ENCODE data around the gene SLC9A3.

Gene SLC9A3

DNA sequence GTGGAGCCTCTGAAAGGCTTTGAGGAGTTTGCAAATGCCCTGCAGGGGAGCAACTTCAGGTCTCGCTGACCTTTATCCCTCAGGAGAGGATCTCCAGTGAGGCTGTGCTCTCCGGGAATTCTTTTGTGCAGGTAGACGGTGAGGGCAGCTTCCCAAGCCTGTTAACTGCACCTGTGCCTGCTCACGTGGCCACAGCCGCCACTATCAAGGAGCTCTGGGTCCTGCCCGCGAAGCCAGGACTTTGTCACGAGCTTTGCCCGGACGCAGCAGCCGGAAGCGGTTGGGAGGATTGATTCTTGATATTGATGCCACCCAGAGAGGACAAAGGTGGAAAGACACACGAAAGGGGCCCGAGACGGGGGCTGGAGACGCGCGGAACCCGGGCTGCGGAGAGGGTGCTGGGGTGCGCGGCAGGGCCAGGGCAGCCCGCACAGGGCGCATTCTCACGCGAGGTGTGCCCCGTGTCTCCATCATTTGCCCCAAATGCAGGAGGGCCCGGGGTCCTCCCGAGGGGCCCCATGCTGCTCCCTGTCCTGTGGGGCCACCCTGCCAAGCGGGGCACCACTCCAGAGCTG lies 18.2 kb downstream of the SLC9A3 start:
- no peak for DNase-seq (ENCODE audit: extremely low spot score)
- TF ChIP-seq HDGF (IDR thresholded peaks at IDR 0.05; ENCODE audit: borderline replicate concordance) = no peak
- TF ChIP-seq SP1 (IDR thresholded peaks at IDR 0.05) = no peak
- no peak for TF ChIP-seq FOXA1 (IDR thresholded peaks at IDR 0.05)
- no peak for TF ChIP-seq SUZ12 (IDR thresholded peaks at IDR 0.05)
- TF ChIP-seq BHLHE40 (IDR thresholded peaks at IDR 0.05; ENCODE audit: borderline replicate concordance) = no peak
- no peak for TF ChIP-seq ARNT (IDR thresholded peaks at IDR 0.05)
- no peak for TF ChIP-seq LEF1 (IDR thresholded peaks at IDR 0.05; ENCODE audit: borderline replicate concordance)
- TF ChIP-seq FOXM1 (IDR thresholded peaks at IDR 0.05; ENCODE audit: borderline replicate concordance) = no peak
- no peak for TF ChIP-seq L3MBTL2 (conservative IDR thresholded peaks at IDR 0.05)
- no peak for TF ChIP-seq ELF4 (IDR thresholded peaks at IDR 0.05)
- no peak for TF ChIP-seq FOXK2 (IDR thresholded peaks at IDR 0.05)
- TF ChIP-seq CTBP1 (IDR thresholded peaks at IDR 0.05; ENCODE audit: borderline replicate concordance) = no peak
- TF ChIP-seq, protein P1, sequence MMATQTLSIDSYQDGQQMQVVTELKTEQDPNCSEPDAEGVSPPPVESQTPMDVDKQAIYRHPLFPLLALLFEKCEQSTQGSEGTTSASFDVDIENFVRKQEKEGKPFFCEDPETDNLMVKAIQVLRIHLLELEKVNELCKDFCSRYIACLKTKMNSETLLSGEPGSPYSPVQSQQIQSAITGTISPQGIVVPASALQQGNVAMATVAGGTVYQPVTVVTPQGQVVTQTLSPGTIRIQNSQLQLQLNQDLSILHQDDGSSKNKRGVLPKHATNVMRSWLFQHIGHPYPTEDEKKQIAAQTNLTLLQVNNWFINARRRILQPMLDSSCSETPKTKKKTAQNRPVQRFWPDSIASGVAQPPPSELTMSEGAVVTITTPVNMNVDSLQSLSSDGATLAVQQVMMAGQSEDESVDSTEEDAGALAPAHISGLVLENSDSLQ (IDR thresholded peaks at IDR 0.05) = no peak
- TF ChIP-seq NFRKB (IDR thresholded peaks at IDR 0.05) = no peak
- no peak for TF ChIP-seq ZNF384 (IDR thresholded peaks at IDR 0.05)
- TF ChIP-seq TARDBP (IDR thresholded peaks at IDR 0.05) = no peak
- ChIA-PET POLR2A (no interaction called here), CTCF (no interaction called here)

DNA sequence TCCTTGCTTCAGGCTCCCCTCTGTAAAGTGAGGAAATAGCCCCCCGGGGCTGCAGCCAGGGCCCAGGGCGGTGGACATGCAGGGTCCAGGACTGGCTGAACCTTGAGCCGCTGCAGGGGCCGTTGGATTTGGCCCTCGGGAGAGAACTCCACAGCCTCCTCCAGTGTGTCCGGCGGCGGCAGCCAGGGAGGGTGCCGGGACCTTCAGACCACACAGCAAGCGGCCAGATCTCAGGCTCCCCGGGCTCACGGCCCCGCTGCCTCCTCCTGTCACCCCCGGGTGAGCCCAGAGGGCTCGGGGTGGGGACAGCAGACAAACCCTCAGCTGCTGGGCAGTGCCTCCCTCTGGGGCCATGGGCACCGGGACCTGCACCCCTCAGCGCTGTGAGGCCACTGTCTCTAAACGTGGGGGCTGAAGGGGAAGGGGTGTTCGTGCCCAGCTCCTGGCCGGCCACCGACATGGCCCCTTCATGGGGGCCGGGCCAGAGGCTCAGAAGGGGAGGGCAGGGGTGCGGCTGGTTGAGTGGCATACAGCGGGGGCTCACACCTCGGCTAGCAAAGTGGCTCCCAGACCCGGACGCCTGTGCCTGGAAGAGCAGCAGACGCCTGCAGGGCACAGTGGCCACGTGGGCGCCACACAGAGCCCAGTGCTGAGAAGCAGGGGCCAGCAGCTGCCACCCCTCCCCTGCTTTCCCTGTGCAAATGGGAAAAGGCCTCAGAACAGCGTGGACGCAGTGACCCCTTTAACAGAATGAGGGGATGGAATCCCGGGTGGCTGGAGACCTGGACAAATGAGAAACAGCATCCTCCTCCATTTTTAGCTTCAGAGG lies 19.7 kb downstream of the SLC9A3 start:
- no peak for DNase-seq (ENCODE audit: extremely low spot score)
- TF ChIP-seq SP1 (IDR thresholded peaks at IDR 0.05) = no peak
- POLR2A ChIA-PET = no interaction called here
- CTCF ChIA-PET = no interaction called here

DNA sequence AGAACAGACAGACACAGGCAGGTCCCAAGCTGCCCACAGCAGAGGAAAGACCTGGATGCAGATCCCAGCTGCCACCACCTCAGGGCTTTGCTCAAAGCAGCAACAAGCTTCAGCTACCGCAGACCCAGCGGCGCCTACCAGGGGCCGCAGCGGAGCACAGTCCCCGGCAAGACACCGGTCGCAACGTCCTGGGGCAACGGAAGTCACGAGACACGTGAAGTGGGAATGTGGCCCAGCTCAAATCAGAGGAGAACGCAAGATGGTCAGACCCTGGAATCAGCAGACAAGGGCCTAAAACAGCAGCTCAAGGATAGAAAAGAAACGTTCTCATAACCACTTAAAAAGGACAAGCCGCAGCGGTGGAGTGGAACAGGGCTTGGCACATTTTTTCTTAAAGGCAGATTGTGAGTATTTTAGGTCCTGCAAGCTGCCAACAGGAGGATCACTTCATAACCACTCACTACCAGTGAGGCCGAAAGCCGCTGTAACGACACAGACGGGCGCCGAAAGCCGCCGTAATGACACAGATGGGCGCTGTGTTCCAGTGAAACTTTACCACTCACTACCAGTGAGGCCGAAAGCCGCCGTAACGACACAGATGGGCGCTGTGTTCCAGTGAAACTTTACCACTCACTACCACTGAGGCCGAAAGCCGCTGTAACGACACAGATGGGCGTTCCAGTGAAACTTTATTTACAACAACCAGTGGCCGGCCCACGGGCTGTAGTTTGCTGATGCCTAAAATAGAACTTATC lies 21.7 kb downstream of the SLC9A3 start:
- POLR2A ChIA-PET = no interaction called here
- no peak for DNase-seq (ENCODE audit: extremely low spot score)
- CTCF ChIA-PET = no interaction called here
- TF ChIP-seq, protein P1 (IDR thresholded peaks at IDR 0.05) = no peak
- TF ChIP-seq ARNT (IDR thresholded peaks at IDR 0.05) (no peak), ELF4 (IDR thresholded peaks at IDR 0.05) (no peak), FOXA1 (IDR thresholded peaks at IDR 0.05) (no peak), SUZ12 (IDR thresholded peaks at IDR 0.05) (no peak), L3MBTL2 (conservative IDR thresholded peaks at IDR 0.05) (no peak), HDGF (IDR thresholded peaks at IDR 0.05; ENCODE audit: borderline replicate concordance) (no peak), NFRKB (IDR thresholded peaks at IDR 0.05) (no peak)

DNA sequence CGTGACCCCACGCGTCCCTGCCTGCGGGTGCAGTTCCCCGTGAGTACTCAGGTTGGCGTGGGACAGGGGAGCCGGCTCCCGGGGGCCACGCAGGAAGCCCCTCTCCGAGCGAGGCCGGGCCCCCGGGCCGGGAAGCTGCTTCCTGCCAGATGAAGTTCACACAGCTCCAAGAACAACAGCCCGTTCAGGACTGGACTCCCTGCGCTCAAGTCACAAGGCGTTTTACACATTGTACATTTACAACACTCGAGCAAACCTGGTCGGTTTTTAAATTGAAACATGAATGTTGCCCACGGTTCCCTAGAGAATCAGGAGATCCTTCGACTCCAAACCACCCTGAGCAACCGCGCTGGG lies 22.4 kb downstream of the SLC9A3 start:
- ChIA-PET CTCF (no interaction called here), POLR2A (no interaction called here)
- TF ChIP-seq LEF1 (IDR thresholded peaks at IDR 0.05; ENCODE audit: borderline replicate concordance) = no peak
- no peak for TF ChIP-seq ARNT (IDR thresholded peaks at IDR 0.05)
- no peak for DNase-seq (ENCODE audit: extremely low spot score)

DNA sequence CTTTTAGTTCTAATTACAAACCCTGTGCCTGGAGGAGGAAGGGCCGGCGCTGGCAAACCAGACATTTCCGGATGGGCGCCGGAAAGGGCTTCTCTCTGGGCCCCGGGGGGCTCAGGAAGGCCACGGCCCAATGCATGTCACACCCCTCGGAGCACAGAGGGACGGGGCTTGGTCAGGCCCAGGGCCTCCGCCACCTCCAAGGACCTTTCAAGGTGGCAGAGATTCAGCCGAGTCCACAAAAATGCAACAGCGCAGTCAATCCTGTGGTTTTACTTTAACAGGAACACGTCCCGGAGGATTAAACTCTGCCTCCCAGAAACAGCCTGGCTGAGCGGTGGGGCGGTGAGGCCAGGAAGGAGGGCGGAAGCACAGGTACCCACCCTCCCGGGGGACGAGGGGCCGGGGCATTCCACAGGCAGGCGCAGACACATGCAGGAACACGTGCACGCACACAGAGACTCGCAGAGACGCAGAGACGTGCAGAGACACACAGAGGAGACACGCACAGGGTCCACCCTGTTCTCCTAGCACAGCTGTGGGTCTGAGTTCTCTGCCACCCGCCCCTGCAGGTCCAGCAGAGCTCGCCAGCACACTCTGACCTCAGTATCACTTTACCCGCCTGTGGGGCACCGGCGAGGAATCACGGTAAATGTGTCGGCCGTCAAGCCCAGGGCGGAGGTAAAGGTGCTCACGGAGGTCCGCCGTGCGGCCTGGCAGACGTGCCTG lies 23.0 kb downstream of the SLC9A3 start:
- ChIA-PET CTCF (no interaction called here), POLR2A (no interaction called here)
- TF ChIP-seq TARDBP (IDR thresholded peaks at IDR 0.05) = no peak
- TF ChIP-seq ZNF384 (IDR thresholded peaks at IDR 0.05) = no peak
- DNase-seq (ENCODE audit: extremely low spot score) = no peak

DNA sequence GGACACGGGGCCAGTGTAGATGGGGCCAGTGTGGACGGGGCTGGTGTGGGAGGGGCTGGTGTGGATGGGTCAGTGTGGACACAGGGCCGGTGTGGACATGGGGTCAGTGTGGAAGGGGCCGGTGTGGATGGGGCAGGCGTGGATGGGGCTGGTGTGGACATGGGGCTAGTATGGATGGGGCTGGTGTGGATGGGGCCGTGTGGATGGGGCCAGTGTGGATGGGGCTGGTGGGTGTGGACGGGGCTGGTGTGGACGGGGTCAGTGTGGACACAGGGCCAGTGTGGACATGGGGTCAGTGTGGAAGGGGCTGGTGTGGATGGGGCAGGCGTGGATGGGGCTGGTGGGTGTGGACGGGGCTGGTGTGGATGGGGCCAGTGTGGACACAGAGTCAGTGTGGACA lies 23.8 kb downstream of the SLC9A3 start:
- ChIA-PET CTCF (no interaction called here), POLR2A (no interaction called here)
- TF ChIP-seq, protein P1 (IDR thresholded peaks at IDR 0.05) = no peak
- no peak for DNase-seq (ENCODE audit: extremely low spot score)
